ENCODE measurements around the gene HCK.

HCK gene

DNA sequence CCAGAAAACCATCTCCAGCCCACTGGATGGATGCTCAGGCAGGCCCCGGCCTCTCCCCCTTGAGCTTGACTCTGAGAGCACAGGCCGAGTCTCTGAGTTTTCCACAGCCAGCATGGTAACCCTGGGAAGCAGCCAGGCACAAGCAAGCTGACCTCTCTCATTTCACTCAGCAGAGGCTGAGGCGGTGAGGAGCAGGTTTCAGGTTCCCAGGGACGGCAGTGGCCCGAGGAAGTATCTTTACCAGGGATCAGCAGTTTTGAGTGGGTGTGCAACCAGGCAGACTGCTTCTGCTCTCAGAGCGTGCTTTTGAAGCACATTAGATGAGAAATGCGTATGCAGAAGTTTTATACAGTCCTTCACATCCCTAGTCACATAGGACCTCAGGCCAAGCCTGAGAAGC, 12.6 kb downstream of the HCK start:
- DNase-seq (ENCODE audit: low spot score): no peak
- CTCF ChIA-PET: interaction anchor here (1.1 to 1.3 kb wide), 2 partner anchors 11 to 33 kb away, joined by 3 to 5 read pairs; no protein-coding TSS in a partner anchor
- no peak overlapping the region for H3K27ac ChIP-seq
- POLR2A ChIA-PET (ENCODE audit: low non-redundant PET): no interaction called here
- no peak for TF ChIP-seq CTCF (conservative IDR thresholded peaks at IDR 0.05; ENCODE audit: low read depth)

DNA sequence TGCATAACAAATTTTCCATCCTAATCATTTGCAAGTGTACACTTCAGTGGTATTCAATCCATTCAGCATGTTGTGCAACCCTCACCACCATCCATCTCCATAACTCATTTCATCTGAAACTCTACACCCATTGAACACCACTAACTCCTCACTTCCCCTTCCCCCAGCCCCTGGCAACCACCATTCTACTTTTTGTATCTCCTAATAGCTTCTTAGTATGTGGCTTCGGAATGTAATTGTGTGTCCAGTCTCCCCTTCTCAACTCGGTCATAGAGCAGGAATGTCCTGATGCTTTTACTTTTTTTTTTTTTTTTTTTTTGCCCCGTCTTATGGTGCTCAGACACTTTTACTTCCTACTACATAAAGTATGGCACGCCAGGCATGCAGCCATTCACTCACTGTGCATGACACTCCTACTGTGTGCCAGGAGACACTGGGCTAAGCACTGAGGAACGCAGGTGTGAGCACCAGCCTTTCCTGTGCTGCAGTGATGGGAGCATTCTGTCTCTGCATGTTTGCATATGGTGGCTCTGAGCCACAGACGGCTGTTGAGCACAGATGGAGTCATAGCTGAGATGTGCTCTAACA, 15.3 kb downstream of the HCK start:
- POLR2A ChIA-PET (ENCODE audit: low non-redundant PET): no interaction called here
- no peak for DNase-seq (ENCODE audit: low spot score)

GRCh38 chr20:32068174-32068573, 16.1 kb downstream of the HCK start:
- no peak for DNase-seq (ENCODE audit: low spot score)
- H3K27ac ChIP-seq: no peak overlapping the region
- POLR2A ChIA-PET (ENCODE audit: low non-redundant PET): no interaction called here
- CTCF ChIA-PET: no interaction called here
- TF ChIP-seq CTCF (conservative IDR thresholded peaks at IDR 0.05; ENCODE audit: low read depth): no peak

More for the DNA sequence above, 15.3 kb downstream of the HCK start:
- CTCF ChIA-PET: interaction anchor here (0.9 to 1.0 kb wide), 2 partner anchors 8 to 35 kb away, joined by 3 read pairs; no protein-coding TSS in a partner anchor
- TF ChIP-seq CTCF (conservative IDR thresholded peaks at IDR 0.05; ENCODE audit: low read depth): no peak
- H3K27ac ChIP-seq: no peak overlapping the region

DNA sequence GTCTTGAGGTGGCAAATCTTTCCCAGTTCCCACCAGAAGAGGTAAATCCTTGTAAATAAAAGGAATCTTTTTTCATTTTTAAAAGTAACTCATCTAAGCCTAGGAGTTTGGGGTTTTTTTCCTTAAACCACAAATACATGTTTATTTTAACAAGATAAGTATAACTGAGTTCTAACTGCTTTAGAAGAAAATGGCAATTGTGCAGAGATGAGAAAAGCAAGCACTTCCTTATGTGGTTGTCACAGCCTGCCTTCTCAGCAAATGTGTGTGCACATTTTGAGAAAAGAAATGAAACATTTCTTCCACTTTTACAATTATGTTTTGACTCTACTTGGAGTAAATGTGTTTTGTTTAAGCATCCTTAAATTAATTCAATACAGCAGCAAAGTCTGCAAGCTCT, 17.7 kb downstream of the HCK start:
- DNase-seq (ENCODE audit: low spot score): no peak
- TF ChIP-seq CTCF (conservative IDR thresholded peaks at IDR 0.05; ENCODE audit: low read depth): no peak
- ChIA-PET CTCF (no interaction called here), POLR2A (ENCODE audit: low non-redundant PET) (no interaction called here)
- H3K27ac ChIP-seq: no peak overlapping the region

GRCh38 chr20:32070282-32070681, 18.2 kb downstream of the HCK start:
- no peak for TF ChIP-seq CTCF (conservative IDR thresholded peaks at IDR 0.05; ENCODE audit: low read depth)
- ChIA-PET CTCF (no interaction called here), POLR2A (ENCODE audit: low non-redundant PET) (no interaction called here)
- H3K27ac ChIP-seq: no peak overlapping the region
- no peak for DNase-seq (ENCODE audit: low spot score)

DNA sequence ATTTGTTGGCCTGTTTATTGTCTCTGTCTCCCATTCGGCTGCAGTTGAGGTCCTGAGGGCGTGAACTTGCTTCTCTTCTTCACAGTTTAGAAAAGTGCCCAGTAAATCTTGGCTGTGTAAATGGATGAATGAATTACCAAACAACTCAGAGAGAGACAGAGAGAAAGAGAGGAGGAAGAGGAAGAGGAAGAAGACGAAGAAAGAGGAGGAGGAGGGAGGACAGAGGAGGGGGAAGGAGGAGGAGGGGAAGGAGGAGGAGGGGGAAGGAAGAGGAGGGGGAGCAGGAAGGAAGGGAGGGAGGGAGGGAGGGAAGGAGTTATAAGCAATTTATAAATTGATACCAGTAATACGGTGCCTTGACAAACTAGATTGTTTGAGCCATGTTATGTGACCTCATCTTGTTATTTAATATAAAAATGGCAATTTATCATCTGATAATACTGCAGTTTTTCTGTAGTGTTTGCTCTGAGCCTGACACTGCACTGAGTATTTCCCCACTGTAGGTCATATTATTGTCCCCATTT, 18.7 kb downstream of the HCK start:
- DNase-seq (ENCODE audit: low spot score): no peak
- POLR2A ChIA-PET (ENCODE audit: low non-redundant PET): no interaction called here
- TF ChIP-seq CTCF (conservative IDR thresholded peaks at IDR 0.05; ENCODE audit: low read depth): no peak
- CTCF ChIA-PET: no interaction called here
- H3K27ac ChIP-seq: no peak overlapping the region

Data from RWPE1 (cell line).